MM.1S (cell line): ENCODE results near the gene HPSE2.

Experiments used
- DNase-seq: peaks from one replicate; pipeline ENCODE4 v3.0.0-alpha.2; 2015
- H2AFZ ChIP-seq: fragments of 300-600 bp; sonication (generic); 2 replicates; pipeline ENCODE4 v1.6.0; 2016; ENCODE audit warnings: antibody characterized with exemption, low read length
- H3F3A ChIP-seq: fragments of 300-600 bp; sonication (generic); 2 replicates; pipeline ENCODE4 v1.6.1; 2016; ENCODE audit warnings: mild to moderate bottlenecking, antibody characterized with exemption, low read length, moderate library complexity, mixed read lengths; ENCODE audit not compliant: insufficient read depth
- H3K27ac ChIP-seq: fragments of 300-600 bp; sonication (generic); 2 replicates; pipeline ENCODE4 v1.5.1; 2016; ENCODE audit warnings: mild to moderate bottlenecking, low read length
- H3K27me3 ChIP-seq: fragments of 300-600 bp; sonication (generic); replicated peaks from 2 replicates; pipeline ENCODE4 v1.6.0; 2016; ENCODE audit warnings: low read length; ENCODE audit not compliant: insufficient read depth
- H3K36me3 ChIP-seq: fragments of 300-600 bp; sonication (generic); replicated peaks from 2 replicates; pipeline ENCODE4 v1.6.1; 2016; ENCODE audit warnings: mild to moderate bottlenecking, low read length, mixed read lengths; ENCODE audit not compliant: insufficient read depth
- H3K4me1 ChIP-seq: fragments of 300-600 bp; sonication (generic); 2 replicates; pipeline ENCODE4 v1.6.1; 2016; ENCODE audit warnings: low read length, mixed read lengths
- H3K4me2 ChIP-seq: fragments of 300-600 bp; sonication (generic); 2 replicates; pipeline ENCODE4 v1.6.0; 2016; ENCODE audit warnings: low read depth, low read length
- H3K4me3 ChIP-seq: fragments of 300-600 bp; sonication (generic); 2 replicates; pipeline ENCODE4 v1.5.1; 2016; ENCODE audit warnings: low read length, mixed read lengths
- H3K79me2 ChIP-seq: fragments of 300-600 bp; sonication (generic); 2 replicates; pipeline ENCODE4 v1.6.1; 2016; ENCODE audit warnings: mixed run types, low read length, mixed read lengths
- H3K9ac ChIP-seq: fragments of 300-600 bp; sonication (generic); 2 replicates; pipeline ENCODE4 v1.6.1; 2016; ENCODE audit warnings: low read length, mixed read lengths
- H3K9me2 ChIP-seq: fragments of 300-600 bp; sonication (generic); replicated peaks from 2 replicates; pipeline ENCODE4 v1.6.1; 2016; ENCODE audit warnings: mild to moderate bottlenecking, low read length, mixed read lengths; ENCODE audit not compliant: insufficient read depth
- H3K9me3 ChIP-seq: fragments of 300-600 bp; sonication (generic); replicated peaks from 2 replicates; pipeline ENCODE4 v1.6.1; 2016; ENCODE audit warnings: mild to moderate bottlenecking, low read length, mixed read lengths; ENCODE audit not compliant: insufficient read depth
- H4K20me1 ChIP-seq: fragments of 300-600 bp; sonication (generic); 2 replicates; pipeline ENCODE4 v1.6.1; 2016; ENCODE audit warnings: mild to moderate bottlenecking, low read length, moderate library complexity, mixed read lengths; ENCODE audit not compliant: insufficient read depth
- CTCF ChIP-seq: fragments of 300-600 bp; sonication (generic); IDR thresholded peaks from 2 replicates; pipeline ENCODE4 v1.5.1; 2016; ENCODE audit warnings: antibody characterized with exemption, low read length, mixed read lengths
- EZH2 ChIP-seq: fragments of 300-600 bp; sonication (generic); optimal IDR thresholded peaks from 2 replicates; pipeline ENCODE3; 2017; ENCODE audit warnings: low read depth, mild to moderate bottlenecking, antibody characterized with exemption, low read length, mixed read lengths
- EZH2phosphoT487 ChIP-seq: fragments of 300-600 bp; sonication (generic); IDR thresholded peaks from 2 replicates; pipeline ENCODE4 v1.6.1; 2018; ENCODE audit warnings: antibody characterized with exemption, low read length

The HPSE2 gene

GRCh38 chr10:98582363-98582762 is 653.3 kb downstream of the HPSE2 start:
- H3K36me3 ChIP-seq: no peaks in the 10 kb centered on the region
- H4K20me1 ChIP-seq: no peaks in the 10 kb centered on the region

GRCh38 chr10:98577578-98577977 is 658.1 kb downstream of the HPSE2 start:
- Histone ChIP-seq H3K4me3 (no peak overlapping the region), H3K9me3 (no peaks in the 10 kb centered on the region), H3K36me3 (no peaks in the 10 kb centered on the region), H3K4me2 (no peak overlapping the region), H3F3A (no peaks in the 10 kb centered on the region), H3K79me2 (no peaks in the 10 kb centered on the region), H3K9ac (no peak overlapping the region), H3K4me1 (no peaks in the 10 kb centered on the region), H3K9me2 (no peaks in the 10 kb centered on the region), H3K27me3 (no peaks in the 10 kb centered on the region), H2AFZ (no peak overlapping the region), H3K27ac (no peak overlapping the region), H4K20me1 (no peaks in the 10 kb centered on the region)
- TF ChIP-seq EZH2 (no peak), CTCF (no peak), EZH2phosphoT487 (no peak)
- DNase-seq: no peak

More at GRCh38 chr10:98582363-98582762, 653.3 kb downstream of the HPSE2 start:
- Histone ChIP-seq H3K4me1 (no peaks in the 10 kb centered on the region), H2AFZ (no peak overlapping the region), H3K9me2 (no peaks in the 10 kb centered on the region), H3K9me3 (no peaks in the 10 kb centered on the region), H3K79me2 (no peaks in the 10 kb centered on the region), H3F3A (no peaks in the 10 kb centered on the region), H3K27ac (no peak overlapping the region), H3K27me3 (no peaks in the 10 kb centered on the region), H3K4me3 (no peak overlapping the region), H3K4me2 (no peak overlapping the region), H3K9ac (no peak overlapping the region)
- no peak for DNase-seq
- no peak for TF ChIP-seq EZH2phosphoT487
- TF ChIP-seq CTCF: no peak
- TF ChIP-seq EZH2: no peak

GRCh38 chr10:98577168-98577567 is 658.5 kb downstream of the HPSE2 start:
- Histone ChIP-seq H3K36me3 (no peaks in the 10 kb centered on the region), H3K9ac (no peak overlapping the region), H4K20me1 (no peaks in the 10 kb centered on the region), H3K9me2 (no peaks in the 10 kb centered on the region), H3F3A (no peaks in the 10 kb centered on the region), H3K9me3 (no peaks in the 10 kb centered on the region), H3K4me3 (no peak overlapping the region), H2AFZ (no peak overlapping the region), H3K27me3 (no peaks in the 10 kb centered on the region), H3K27ac (no peak overlapping the region), H3K4me2 (no peak overlapping the region), H3K4me1 (no peaks in the 10 kb centered on the region), H3K79me2 (no peaks in the 10 kb centered on the region)
- no peak for TF ChIP-seq EZH2
- no peak for TF ChIP-seq EZH2phosphoT487
- no peak for TF ChIP-seq CTCF
- DNase-seq: no peak
